ENCODE results near the gene ZDHHC6.
"Not testable (repeated sequence)": the region's sequence is repeated elsewhere in the genome, so short reads cannot be mapped to it uniquely, and the experiment has no call there.

Gene ZDHHC6

GRCh38 chr10:112442063-112442462 is 4.7 kb downstream of the ZDHHC6 start:
- DNase-seq = no peak

DNA sequence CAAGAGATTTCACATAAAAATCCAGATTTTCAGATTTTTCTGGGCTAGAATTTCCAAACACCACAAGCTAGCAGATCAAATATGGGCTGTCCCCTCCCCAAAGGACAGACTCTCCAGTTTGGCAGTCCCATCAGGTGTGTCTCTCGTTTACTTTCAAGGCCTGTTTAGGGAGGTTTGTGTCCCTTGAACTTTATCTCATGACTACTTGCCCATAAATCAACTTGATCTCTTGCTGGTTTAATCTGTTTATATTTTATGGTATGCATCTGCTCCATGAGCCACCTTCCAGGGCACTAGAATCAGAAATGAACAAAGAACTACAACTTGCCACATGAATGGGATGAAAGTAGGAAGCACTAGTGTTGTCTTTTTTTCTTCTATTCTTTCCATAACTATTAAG is 5.2 kb downstream of the ZDHHC6 start:
- DNase-seq = no peak

GRCh38 chr10:112438356-112438755 is 8.4 kb downstream of the ZDHHC6 start:
- no peak for DNase-seq

DNA sequence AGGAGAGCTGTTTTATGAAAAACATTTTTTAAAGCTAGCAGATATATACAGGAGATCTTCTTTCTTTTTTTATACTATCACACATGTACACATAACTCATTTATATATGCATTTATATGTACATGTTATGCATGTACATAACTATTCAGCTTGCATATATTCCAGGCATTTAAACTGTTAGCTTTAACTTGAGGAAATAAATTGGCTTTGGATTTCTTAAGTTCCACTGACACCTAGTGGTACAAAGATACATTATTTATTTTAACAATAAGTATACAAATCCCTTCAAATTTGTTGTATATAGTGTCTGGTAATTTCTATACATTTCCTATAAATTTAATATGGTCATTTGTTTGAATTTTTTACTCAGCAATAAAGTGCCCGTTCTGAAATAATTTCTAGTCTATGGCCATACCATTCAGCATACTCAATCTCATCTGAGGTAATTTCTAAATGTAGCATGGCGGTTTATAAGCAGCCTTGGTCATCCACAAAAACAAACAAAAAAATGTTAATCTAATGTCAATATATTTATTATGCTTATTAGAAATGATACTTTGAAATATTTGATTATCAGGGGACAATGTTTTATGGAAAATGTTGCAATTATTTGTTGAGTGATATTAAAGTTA is 11.6 kb downstream of the ZDHHC6 start:
- DNase-seq = no peak

GRCh38 chr10:112433136-112433535 is 13.6 kb downstream of the ZDHHC6 start:
- no peak for DNase-seq

DNA sequence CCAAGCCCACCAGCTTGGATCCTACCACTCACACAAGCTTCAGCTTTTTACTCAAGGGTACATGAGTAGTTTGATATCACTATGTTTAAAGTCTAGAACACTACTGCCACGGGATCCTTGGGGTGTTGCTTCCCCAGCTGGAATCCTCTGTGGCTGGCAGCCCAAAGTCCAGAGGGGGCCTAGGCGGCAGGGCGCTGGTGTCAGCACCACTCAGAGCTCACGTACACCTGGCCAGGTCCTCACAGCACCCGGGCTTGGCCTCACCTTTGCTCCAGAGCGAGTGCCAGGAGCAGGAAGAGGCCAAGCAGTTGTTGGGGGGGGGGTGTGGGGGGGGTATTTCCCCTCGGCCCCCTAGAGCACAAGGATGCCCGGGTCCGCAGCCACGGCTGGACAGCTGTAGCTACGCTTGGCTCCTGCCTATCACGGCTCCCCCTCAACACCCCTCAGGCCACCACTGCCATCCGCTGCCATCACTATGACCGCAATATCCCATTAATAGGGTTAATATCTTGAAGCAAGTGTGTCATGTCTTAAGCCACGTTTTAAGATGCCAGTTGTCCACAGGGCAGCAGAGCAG is 17.0 kb downstream of the ZDHHC6 start:
- DNase-seq = no peak

GRCh38 chr10:112429147-112429546 is 17.6 kb downstream of the ZDHHC6 start:
- no peak for DNase-seq

GRCh38 chr10:112426111-112426510 is 20.6 kb downstream of the ZDHHC6 start:
- DNase-seq = no peak

GRCh38 chr10:112424651-112425050 is 22.1 kb downstream of the ZDHHC6 start:
- DNase-seq = no peak

DNA sequence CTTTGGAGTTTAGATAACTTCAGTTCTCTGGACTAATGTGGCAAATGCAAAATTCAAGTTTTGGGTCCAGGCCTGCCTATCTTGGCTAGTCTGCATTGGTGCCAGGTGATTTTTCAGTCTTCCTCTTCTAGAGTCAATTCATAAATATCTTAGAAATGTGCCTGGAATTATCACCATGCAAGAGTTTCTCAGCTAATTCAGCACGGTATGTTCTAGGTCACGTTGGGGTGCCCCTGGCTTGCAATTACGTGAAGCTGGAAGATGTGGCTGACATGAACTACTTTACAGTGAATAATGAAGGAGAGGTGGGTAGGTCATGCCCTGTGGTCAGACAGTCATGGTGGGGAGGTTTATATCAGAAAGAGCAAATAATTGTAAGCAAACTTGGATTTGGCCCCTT is 25.0 kb downstream of the ZDHHC6 start:
- DNase-seq = no peak

DNA sequence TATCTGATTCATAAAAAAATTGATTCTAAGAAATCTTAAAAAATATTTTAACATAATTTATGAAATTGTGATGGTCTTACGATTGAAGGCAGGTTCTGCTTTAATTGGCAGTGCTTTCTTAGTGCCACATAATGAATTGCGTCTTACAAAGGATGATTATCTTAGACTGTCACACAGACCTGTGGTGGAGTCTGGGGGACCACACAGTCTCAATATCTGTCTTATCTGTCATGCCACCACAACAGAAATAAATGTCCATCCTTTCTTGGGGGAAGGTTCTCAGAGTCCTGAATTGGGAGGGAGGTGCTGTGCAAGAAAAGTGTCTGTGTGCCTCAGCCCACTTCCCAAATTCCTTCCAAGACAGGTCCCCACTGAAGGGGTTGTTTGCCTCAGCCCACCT is 34.0 kb downstream of the ZDHHC6 start:
- no peak for DNase-seq

- DNase-seq = no peak
Observed at GRCh38 chr10:112409755-112410154, 37.0 kb downstream of the ZDHHC6 start.

DNA sequence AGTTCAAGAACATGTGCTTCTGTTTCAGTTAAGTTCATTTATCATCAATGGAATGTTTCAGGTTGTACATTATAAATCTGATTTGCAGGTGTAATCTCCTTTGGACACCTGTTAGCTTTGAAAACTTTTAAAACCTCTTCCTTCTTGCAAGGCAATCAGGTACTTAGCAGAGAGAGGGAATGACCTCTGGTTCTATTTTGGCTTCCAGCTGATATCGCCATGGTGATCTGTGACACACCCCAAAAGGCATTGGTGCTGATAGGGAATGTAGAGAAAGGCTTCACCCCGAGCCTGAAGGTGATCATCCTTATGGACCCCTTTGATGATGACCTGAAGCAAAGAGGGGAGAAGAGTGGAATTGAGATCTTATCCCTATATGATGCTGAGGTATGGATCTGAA is 37.4 kb downstream of the ZDHHC6 start:
- no peak for DNase-seq

DNA sequence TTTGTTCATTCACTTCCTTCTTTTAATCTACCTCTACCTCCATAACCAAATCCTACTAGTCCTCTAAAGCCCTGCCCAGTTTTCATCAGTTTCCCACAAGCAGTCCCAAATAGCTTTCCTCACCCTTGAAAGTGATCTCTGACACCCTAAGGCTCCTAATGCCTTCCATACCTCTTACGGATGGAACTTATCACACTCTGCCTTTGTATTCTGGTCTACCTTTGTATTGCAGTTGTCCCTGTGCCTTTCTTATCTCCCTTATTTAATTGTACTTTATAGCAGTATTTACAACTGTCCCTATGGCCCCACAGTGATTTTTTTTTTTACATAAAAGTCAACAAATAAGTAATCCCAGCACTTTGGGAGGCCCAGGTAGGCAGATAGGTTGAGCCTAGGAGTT is 39.0 kb downstream of the ZDHHC6 start:
- no peak for DNase-seq

GRCh38 chr10:112406806-112407205 is 39.9 kb downstream of the ZDHHC6 start:
- not testable (repeated sequence) for DNase-seq

- no peak for DNase-seq
Observed at GRCh38 chr10:112404617-112405016, 42.1 kb downstream of the ZDHHC6 start.

DNA sequence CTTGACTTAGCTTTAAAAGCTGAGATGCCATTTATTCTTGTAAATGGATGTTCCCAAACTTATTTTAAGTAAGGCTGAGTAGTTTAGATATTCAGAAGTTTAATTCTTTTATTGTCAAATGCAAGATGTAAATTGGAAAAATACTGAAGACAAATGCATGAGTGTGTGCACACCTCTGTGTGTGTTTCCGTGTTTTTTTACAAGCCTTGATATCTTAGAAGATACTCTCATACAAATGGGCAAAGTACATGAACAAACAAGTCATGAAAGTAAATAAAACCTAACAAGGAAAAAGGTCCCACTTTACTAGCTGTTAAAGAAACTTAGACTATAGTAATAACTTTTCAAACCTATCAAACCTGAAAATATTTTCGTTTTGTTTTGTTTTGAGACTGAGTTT is 43.8 kb downstream of the ZDHHC6 start:
- DNase-seq = no peak

GRCh38 chr10:112397592-112397991 is 49.1 kb downstream of the ZDHHC6 start:
- no peak for DNase-seq

- DNase-seq = no peak
Observed at GRCh38 chr10:112395809-112396530, 50.7 kb downstream of the ZDHHC6 start.

GRCh38 chr10:112394475-112394875 is 52.2 kb downstream of the ZDHHC6 start:
- no peak for DNase-seq

DNA sequence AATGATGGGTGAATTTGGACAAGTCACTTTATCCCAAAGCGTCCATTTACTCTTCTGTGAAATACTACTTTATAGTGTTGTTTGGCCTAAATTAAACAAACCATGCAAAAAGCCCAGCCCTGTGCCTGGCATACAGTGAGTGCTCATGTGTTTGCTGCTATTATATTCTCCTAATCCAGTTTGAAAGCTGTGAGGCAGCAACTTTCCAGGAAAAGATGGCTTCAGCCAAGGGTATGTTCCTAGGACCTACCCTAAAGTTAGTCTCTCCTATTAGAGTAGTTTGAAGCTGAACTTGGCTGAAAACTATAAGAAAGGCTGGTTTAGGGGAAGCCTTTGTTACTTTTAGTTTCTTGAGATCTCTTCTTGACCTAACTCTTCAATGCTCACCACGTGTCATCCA is 52.9 kb downstream of the ZDHHC6 start:
- no peak for DNase-seq

DNA sequence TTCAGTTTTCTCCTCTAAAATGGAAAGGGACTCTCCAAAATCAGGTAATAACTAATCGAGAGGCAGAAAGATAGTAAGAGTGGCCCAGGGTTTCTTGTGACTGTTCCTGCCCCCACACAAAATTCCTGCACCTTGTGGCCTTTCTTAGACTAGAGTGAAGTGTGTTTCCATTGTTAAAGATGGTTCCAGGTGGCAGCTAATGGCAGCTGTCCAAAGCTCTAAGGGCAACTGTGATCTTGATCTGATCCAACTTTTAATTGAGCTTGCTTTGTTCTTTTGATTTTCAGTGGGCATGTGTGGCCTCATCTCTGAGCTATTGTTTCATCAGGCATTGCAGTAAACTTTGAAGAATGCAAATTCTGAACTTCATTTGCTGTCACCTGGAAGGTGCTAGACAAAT is 53.4 kb downstream of the ZDHHC6 start:
- DNase-seq = no peak

GRCh38 chr10:112390125-112390703 is 56.5 kb downstream of the ZDHHC6 start:
- no peak for DNase-seq

GRCh38 chr10:112389271-112389822 is 57.4 kb downstream of the ZDHHC6 start:
- peak; percentile 47 to 57 for DNase-seq
